ENCODE data around the gene KANSL2. TPM values are rescaled to one million over a fixed set of nuclear protein-coding genes. Genes with fewer than 3 reads are reported as not detected.
"Not testable (repeated sequence)": the region's sequence is repeated elsewhere in the genome, so short reads cannot be mapped to it uniquely, and the experiment has no call there.

The KANSL2 gene
- total RNA-seq, 2 donors from 2014 or later = 18.4 to 25.9 TPM

- DNase-seq = no peak
- no peak for ATAC-seq
- intact Hi-C loops (cut with DNase I) = loop anchor here in 1 of 2 donors (10.0 kb wide), 1 partner anchor 543 kb away; no protein-coding TSS in a partner anchor
Measured at GRCh38 chr12:48627556-48627955, 54.5 kb downstream of the KANSL2 start.

GRCh38 chr12:48622997-48623396 is 59.0 kb downstream of the KANSL2 start:
- ATAC-seq, DNase-seq: not testable (repeated sequence)
- intact Hi-C loops (cut with DNase I) = loop anchor here in 1 of 2 donors (10.0 kb wide), 1 partner anchor 538 kb away; no protein-coding TSS in a partner anchor

GRCh38 chr12:48618541-48618940 is 63.5 kb downstream of the KANSL2 start:
- DNase-seq (peak; percentile 64), ATAC-seq (peak; percentile 64 to 67)
- intact Hi-C loops (cut with DNase I) = loop anchor here in 1 of 2 donors (10.0 kb wide), 1 partner anchor 434 kb away; the partner anchor contains the start of gene CCDC184

GRCh38 chr12:48615681-48616080 is 66.4 kb downstream of the KANSL2 start:
- DNase-seq = no peak
- ATAC-seq = no peak
- intact Hi-C loops (cut with DNase I) = loop anchor here in 1 of 2 donors (10.0 kb wide), 1 partner anchor 431 kb away; the partner anchor contains the start of gene CCDC184

GRCh38 chr12:48613321-48613720 is 68.7 kb downstream of the KANSL2 start:
- intact Hi-C loops (cut with DNase I) = loop anchor here in 1 of 2 donors (10.0 kb wide), 1 partner anchor 429 kb away; the partner anchor contains the start of gene CCDC184
- DNase-seq (no peak), ATAC-seq (no peak)

Small RNA genes within 50 kb of the gene (microRNA-seq; reads per million reads assigned to microRNA genes)
- 1.0 to 5.2 reads per million in 2 donors for gene MIR1291

Other genes starting within 250 kb of the KANSL2 start
- not detected for gene ANP32D, start 209.7 kb downstream of the KANSL2 start, total RNA-seq
- not detected for gene C12orf54, start 199.7 kb downstream of the KANSL2 start, total RNA-seq
- gene OR8S1, start 156.6 kb downstream of the KANSL2 start, total RNA-seq = not detected
- gene LALBA, start 112.2 kb downstream of the KANSL2 start, total RNA-seq = not detected
- gene CCNT1, start 34.5 kb upstream of the KANSL2 start, total RNA-seq = 10 to 100 TPM; 21.2 to 21.7 TPM
- 100 to 1,000 TPM in 1 of 2 donors, 10 to 100 TPM in 1; 51.5 to 113 TPM for gene ADCY6, start 106.9 kb upstream of the KANSL2 start, total RNA-seq
- gene CACNB3, start 136.3 kb upstream of the KANSL2 start, total RNA-seq = 1 to 10 TPM; 8.8 to 9.5 TPM
- 10 to 100 TPM; 34.7 to 37.5 TPM for gene DDX23, start 169.9 kb upstream of the KANSL2 start, total RNA-seq
- under 1 TPM; 0.56 to 0.79 TPM for gene RND1, start 183.6 kb upstream of the KANSL2 start, total RNA-seq
- gene FKBP11, start 243.3 kb upstream of the KANSL2 start, total RNA-seq = 10 to 100 TPM; 14.5 to 25.0 TPM